D341Med (cell line): Measurements from ENCODE around the gene FRMD4B.
"Not testable (repeated sequence)": the region's sequence is repeated elsewhere in the genome, so short reads cannot be mapped to it uniquely, and the experiment has no call there.

Experiments used
- DNase-seq: peaks from one replicate; pipeline ENCODE4 v3.0.0; 2012; ENCODE audit warnings: low spot score

Gene FRMD4B

DNA sequence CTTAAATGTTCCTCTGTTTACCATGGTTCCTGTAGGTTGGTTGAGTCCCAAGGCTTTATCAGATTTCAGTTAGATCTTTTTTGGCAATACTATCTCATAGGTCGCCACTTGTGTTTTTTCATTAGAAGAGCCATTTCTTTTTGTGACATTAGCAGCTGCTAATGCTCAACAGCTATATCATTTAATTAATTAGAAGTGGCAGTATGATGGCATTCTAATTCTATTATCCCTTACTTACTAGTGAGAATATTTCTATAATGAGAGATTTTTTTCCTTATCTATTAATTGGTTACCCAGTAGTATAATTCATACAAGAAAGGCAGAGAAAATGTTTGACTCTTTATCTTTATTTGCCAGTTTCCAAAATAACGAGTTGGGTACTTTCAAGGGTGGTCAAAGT, 25.2 kb downstream of the FRMD4B start:
- DNase-seq, result no peak

DNA sequence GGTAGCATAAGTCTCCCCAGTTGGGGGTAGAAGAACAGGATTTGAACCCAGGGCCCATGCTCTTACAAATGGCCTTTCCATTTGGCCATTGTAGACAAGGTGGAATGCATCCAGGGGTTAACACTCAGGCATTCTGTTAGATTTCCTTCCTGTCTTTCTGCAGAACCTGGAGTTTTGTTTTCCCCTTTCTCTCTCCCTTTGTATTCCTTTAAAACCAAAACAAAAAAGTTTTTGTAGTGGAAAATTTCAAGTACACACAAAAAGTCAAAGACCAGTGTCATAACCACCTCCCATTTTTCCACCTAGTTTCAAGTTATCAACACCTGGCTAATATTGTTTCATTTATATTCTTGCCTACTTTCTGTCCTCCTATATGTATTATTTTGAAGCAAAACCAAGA, 26.0 kb downstream of the FRMD4B start:
- no peak for DNase-seq

DNA sequence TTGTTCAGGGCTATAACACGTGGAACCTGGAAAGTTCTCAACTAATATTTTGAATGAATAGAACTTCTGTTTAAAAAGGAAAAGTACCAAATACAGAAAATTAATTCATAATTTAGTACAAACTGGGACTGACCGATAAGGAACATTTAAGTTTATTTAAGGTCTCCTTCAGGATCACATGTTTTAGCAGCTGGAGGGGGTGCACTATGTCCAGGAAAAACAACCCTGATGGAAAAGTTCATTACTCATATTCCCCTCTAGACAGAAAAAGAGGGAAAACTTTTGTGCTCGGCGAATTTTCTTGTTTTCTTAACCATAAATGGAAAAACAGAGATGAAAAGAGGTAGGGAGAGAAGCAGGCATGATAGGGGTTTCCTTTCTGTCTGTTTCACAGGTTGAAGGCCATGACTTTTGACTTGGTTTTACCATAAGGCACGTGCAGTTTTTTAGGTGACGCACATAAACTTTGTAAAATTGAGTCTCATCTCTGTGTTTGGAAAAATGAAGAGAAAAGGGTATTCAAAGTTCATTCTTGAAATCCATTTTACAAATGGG, 26.5 kb downstream of the FRMD4B start:
- no peak for DNase-seq

DNA sequence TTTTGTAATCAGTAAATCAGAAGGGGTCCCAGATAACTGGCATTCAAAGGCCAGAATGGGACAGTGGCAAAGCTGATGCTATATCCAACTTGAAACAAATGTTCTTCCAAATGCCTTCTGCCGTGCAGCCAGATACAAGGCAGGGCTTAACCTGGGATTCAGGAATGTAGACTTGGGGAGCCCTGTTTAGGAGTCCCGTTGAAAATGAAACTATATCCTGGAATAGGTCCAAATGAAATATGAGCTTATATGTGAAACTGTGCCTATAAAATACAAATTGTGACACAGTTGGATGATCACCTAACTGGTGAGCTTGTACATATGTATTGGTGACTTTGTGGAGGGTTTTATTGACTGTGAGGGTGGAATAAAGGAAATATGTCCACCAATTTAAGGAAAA, 28.7 kb downstream of the FRMD4B start:
- no peak for DNase-seq

DNA sequence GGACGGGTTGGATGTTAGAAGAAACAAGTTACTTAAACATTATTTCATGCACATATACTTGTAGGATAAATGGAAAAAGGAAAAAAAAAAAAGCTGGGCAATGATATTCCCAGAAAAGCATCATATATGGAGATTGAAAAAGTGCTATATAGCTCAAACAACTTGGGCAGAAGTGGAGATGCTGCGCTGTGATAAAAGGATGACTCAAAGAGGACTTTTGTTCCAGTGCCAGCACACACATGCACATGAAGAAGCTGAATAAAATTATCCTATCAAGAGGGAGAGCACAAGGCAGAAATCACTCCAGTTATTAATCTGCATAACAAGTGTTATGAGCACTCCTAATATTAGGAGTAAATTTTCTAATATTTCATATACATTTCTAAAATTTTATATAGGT, 30.9 kb downstream of the FRMD4B start:
- DNase-seq, result no peak

DNA sequence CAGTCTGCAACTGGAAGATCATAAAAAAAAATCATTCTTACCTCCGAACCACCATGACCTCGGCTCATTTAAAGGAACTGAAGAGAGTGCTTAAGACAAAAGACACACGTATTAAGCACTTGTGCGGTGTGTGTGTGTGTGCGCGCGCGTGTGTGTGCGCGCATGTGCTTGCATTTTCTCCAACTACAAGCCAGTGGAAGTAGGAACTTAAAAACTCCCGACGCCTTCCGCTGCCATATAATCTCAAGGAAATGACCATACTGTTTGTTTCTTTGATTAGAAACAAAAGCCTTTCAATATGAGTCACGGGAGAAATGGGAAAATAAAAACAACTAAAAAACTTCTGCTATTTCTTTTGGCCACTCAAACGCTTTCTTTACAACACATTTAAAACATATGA, 32.4 kb downstream of the FRMD4B start:
- DNase-seq, result no peak

DNA sequence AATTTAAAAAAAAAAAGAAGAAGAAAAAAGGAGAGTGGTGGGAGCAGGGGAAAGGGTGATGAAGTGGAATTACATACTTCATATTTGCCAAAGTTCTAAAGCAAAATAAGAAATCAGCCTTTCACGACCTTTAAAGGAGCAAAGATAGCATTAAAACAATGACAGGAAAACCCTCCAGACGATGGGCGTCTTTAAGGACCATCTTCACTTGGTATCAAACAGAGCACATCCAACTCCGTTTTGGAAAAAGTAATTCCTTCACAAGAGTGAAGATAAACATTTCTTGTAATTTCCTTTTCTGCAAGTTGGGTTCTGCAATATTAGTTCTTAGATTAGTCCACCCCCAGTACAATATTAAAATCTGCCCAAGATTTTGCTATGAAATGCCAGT, 32.8 kb downstream of the FRMD4B start:
- DNase-seq, result no peak

DNA sequence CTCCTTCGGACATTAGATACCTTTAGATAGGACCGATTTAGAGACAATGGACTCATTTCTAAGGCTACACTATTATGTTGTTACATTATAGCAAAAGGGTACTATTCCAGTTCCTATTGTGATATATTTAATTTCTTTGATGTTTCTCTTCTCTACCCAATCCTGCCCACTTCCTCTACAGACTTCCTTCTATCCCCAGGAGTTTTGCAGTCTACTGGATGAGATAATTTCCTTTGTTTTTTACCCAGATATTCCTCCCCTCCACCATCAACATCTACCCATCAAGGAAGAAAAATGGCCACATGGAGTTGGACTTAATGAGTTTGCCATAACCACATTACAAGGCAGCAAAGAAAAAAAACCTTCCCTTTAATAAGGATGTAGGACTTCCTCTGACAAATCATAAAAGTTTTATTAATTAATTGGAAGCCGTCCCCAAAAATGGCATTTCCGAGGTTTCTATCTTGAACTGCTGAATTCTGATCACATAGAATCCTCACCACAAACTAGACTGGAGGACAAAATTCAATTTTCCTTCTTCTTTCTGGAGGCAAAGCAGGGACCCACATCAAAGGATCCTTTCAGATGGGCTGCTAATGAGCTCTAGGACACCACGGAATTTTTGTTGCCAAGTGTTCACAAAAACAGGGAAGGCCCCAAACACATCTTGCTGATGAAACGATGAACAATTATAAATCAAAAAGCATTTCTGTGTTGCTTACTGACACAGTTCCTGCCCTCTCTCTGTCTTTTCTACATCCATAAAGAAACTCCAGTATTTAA, 33.4 kb downstream of the FRMD4B start:
- no peak for DNase-seq

DNA sequence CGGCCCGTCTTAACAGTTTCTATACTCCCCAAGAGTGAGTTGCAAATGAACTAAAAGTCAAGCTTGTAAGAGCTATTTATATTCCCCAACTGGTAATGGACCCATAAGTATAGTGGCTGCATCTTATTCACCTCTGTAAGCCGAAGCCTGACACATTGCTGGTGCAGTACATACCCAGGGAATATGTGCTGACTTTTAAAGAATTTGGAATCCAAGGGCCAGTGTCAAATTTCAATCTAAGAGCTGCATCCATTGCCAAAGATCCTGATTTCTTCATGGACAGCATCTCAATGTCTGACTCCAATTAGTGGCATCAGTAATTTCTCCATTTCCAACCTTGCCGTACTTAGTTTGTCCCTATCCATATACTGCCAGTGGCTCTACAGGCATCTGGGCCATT, 42.0 kb downstream of the FRMD4B start:
- DNase-seq, result no peak

DNA sequence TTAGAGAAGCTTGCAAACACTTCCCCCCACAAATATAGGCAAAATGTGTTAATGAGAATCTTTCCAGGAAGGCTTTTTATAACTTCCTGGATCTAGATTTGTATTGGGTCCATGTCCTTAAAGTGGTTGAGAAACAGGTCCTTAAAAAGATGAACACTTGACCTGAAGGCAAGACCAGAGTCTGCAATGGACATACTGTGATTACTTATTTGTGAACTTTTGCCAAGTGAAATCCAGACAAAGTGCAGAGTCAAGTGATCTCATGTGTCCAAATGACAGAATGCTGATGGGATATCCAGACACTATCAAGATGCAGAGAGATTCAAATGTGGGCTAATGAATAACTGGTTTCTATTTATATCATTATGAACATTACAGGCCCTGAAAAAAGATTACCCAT, 43.8 kb downstream of the FRMD4B start:
- DNase-seq, result no peak

DNA sequence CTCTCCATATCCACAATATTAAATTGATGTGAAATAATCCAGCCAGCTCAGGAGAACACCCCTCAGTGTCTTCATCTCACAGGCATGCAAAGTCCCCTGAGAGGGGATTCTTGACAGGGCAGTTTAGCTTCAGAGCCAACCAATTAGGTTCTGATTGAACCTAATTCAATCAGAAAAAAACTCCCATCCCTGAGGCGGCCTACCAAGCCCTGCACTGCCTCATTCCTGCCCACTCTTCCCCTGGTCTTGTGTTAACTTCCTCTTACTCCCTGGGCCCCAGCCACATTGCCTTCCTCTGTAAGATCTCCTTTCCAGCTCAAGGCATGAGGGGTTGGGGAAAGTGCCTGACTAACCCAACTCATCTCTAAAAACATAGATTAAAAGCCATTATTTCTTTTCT, 46.1 kb downstream of the FRMD4B start:
- peak; percentile 62 for DNase-seq

DNA sequence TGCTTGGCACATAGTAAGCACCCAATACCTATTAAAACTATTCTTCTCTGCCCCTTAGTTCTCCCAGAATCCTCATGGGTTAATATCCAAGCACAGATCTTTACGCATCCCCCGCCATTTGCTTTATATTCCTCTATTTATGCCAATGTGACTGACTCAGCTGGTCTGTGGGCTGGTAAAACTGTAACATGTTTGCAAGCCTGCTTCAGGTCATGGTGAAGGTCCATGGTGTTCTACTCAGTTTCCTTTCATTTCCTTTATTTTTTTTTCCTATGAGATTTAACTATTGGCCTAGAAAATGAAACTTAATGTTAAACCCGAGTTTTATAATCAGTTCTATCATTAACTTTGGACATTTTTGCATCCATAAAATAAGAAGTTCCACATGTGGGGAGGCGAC, 47.0 kb downstream of the FRMD4B start:
- no peak for DNase-seq

DNA sequence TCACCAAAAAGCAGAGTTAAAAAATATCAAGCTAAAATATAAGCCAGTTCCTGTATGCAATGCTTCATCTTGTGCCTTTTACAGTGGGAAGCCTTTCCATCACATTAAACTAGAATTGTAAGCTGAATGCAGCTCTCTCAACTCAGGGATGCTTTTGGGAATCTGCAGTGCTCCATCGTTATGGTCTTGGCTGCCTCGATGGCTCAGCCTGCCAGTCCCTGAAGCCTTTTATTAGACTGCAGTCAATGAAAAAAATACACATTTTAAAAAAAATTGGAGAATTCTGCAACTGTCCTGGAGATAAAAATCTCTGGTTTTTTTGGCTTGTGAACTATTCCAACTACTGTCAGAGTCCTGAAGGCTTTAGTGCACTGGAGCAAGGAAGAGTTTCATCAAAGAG, 53.0 kb downstream of the FRMD4B start:
- no peak for DNase-seq

DNA sequence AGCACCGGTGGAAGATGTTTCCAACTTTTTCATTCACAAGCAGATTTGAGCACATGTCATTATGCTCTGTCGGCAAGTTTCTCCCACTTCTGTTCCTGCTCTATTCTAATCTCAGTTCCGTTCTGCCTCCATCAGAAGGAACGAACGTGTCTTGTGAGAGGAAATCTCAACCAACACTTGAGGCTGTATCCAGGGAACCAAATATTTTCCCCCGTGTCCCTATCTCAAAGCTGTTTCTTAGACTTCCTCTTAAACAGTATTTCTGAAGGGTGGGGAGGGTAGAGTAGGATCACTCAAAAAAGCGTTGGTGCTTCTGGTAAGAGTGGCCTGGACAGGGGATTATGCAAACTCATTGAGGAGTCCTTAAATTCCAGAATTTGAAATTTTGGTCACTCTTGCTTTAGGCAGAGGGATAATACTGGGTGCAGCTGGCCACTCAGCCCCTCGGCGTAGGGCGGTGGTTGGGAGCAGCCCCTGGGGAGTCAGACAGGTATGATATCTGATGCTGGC, 54.9 kb downstream of the FRMD4B start:
- DNase-seq, result no peak

DNA sequence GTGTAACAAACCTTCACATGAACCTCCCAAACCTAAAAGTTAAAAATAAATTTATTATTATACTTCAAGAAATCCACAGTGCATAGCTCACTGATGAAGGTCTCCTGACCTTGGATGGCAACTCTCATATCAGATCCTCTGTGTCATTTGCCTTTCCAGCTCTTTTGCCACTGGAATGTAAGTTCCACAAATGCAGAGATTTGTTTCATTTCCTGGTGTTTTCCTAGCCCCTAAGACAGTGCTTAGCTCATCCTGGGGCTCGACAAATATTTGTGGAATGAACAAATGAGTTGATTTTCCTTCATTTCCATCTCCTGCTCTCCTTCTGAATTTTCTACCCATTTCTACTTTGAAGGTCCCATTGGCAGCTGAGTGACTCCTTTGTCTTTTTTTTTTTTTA, 56.0 kb downstream of the FRMD4B start:
- no peak for DNase-seq

DNA sequence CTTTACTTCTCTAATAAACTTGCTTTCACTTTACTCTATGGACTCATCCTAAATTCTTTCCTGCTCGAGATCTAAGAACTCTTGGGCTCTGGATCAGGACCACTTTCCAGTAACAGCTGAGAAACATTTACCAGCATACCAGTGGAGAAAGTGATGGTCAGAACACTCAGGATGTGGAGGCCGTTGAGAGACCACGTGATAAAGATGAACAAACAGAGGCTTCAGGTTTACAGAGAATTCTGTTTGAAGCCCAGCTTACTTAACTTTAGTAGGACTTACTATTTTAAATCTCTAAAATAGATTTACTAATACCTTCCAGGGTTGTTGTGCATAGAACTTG, 57.0 kb downstream of the FRMD4B start:
- DNase-seq, result no peak

DNA sequence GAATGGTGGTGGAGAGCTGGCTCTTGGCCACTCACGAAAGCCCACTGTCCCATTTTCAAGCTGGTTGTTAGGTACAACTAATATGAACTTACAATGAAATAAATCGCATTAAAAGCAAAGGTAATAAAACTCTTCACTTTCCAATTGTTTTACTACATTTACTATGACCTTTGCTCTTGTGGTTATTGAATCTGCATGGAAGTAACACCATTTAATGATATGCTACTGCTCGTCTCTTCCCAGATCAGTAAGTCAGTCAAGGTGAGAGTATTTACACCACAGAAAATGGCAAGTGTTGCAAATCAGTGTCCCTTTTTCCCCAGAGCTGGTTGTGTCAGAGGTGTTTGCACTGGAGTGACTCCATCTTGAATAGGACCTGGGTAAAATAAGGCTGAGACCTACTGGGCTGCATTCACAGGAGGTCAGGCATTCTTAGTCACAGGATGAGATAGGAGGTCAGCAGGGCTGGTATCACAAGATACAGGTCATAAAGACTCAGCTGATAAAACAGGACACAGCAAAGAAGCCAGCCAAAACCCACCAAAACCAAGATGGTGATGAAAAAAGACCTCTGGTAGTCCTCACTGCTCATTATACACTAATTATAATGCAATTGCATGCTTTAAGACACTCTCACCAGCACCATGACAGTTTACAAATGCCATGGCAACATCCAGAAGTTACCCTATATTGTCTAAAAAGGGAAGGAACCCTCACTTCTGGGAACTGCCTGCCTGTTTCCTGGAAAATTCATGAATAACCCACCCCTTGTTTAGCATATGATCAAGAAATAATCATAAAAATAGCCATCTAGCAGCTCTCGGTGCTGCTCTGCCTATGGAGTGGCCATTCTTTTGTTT, 57.6 kb downstream of the FRMD4B start:
- DNase-seq, result no peak

DNA sequence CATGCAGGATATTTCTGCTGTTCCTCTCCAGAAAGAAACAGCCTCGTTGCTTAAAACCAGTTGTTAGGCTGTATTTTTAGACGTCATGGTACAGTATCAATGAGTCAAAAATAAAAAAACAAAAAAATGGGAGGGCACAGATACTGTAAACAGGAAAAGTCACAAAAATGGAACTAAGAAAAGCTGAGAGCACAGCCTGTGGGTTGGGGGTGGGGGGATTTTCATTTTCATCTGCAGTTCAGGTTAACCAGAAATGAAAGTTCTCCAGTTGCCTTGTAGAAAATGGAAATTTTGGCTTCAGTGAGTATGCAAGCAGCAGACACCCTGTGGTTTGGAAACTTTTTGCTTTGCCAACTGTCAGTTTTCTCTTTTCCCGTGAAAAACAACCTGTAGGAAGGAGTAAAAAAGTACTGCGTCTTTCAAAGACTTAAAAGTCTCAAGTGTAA, 59.0 kb downstream of the FRMD4B start:
- DNase-seq, result no peak

DNA sequence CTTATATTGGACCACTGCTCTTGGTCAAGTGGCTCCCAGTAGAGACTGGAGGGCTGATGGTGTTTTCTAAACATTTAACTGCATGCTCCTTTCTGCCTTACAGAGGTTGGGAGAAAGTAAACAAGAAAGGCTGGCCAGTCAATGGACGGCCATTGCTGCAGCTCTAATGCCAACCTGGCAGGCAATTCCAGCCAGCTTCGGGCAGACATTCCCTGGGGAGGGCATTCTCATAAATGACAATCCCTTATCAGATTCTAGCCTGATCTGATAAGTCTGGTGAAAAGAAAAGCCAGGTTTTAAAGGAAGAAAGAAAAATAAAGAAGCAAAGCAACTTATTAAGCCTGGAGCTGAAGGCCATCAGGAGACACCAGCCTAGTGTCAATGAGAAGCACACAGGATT, 60.7 kb downstream of the FRMD4B start:
- no peak for DNase-seq

DNA sequence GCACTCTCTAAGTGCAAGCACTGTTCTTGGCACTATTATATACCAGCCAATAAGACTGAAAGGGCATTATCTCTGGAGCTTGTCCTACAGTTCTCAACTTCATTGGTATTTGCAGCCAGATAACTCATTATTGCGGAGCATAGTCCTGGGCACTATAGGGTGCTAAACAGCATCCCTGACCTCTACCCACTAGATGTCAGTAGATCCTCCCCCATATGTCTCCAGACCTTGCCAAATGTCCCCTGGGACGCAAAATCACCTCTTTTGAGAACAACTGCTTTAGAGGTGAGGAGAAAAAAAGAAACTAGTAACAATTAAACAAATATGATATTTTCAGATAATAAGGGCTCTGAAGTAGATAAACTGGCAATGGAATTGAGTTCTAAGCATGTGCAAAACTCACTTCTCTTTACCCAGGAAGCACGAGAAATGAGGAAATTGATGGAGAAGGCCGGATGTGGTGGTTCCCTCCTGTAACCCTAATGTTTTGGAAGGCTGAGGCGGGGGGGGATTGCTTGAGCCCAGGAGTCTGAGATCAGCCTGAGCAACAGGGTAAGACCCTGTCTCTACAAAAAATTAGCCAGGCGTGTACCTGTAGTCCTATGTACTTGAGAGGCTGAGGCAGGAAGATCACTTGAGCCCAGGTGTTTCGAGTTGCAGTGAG, 61.4 kb downstream of the FRMD4B start:
- peak; percentile 39 for DNase-seq

DNA sequence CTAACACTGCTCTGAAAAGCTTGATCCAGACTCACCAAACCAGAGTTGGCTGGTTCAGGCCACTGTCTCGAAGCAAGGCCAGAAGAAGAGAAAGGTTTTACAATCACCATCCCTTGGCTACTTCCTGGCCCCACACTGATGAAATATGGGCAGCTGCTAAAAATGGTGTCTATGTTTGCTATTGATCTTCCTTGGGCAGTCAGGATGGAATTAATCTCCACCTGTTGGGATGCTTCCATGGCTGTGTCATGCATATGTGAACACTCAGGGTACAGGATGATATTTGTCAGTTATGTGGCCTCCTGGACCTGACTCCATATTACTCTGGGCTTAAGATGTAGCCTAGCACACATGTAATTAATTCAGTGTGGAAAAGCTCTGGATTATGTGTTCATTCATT, 61.9 kb downstream of the FRMD4B start:
- DNase-seq, result no peak

DNA sequence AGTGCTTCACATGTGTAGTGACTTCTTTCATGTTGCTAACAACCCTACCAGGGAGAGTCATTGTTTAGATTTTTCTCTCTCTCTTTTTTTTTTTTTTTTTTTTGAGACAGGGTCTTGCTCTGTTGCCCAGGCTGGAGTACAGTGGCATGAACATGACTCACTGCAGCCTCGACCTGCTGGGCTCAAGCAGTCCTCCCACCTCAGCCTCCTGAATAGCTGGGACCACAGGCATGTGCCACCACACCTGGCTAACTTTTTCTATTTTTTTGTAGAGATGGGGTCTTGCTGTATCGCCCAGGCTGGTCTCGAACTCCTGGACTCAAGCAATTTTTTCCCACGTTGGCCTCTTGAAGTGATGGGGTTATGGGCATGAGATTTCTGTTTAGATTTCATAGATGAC, 63.4 kb downstream of the FRMD4B start:
- DNase-seq, result not testable (repeated sequence)

DNA sequence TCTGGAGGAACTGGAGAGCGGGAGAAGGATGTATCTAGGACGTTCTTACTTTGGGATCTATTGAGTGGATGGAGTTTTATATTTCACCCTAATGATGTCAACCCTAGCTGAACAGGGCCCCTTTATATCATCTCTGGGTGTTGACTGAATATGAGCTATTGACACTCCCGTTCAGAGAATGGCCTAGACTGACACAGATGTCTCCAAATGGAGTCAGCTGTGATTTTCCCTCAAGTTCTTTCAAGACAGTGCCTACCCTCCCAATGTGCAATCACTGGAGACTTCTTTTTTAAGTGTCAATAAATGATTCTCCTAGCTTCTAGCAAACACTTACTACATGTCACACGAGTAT, 63.8 kb downstream of the FRMD4B start:
- no peak for DNase-seq
